ENCODE data around the gene LMF1.
"Not testable (repeated sequence)": the region's sequence is repeated elsewhere in the genome, so short reads cannot be mapped to it uniquely, and the experiment has no call there.

LMF1 gene

GRCh38 chr16:948767-949166 lies 22.0 kb downstream of the LMF1 start:
- DNase-seq (ENCODE audit: low spot score): not testable (repeated sequence)

GRCh38 chr16:947922-948303 lies 22.9 kb downstream of the LMF1 start:
- DNase-seq (ENCODE audit: low spot score): not testable (repeated sequence)

- no peak for DNase-seq (ENCODE audit: low spot score)
Measured at GRCh38 chr16:947255-947921, 23.4 kb downstream of the LMF1 start.

- DNase-seq (ENCODE audit: low spot score): no peak
Measured at GRCh38 chr16:946048-946395, 24.8 kb downstream of the LMF1 start.

GRCh38 chr16:945271-946047 lies 25.3 kb downstream of the LMF1 start:
- no peak for DNase-seq (ENCODE audit: low spot score)

- DNase-seq (ENCODE audit: low spot score): no peak
Measured at GRCh38 chr16:943971-944370, 26.8 kb downstream of the LMF1 start.

GRCh38 chr16:942436-943060 lies 28.2 kb downstream of the LMF1 start:
- DNase-seq (ENCODE audit: low spot score): no peak

- DNase-seq (ENCODE audit: low spot score): no peak
Measured at GRCh38 chr16:939941-940340, 30.8 kb downstream of the LMF1 start.

GRCh38 chr16:939311-939710 lies 31.5 kb downstream of the LMF1 start:
- DNase-seq (ENCODE audit: low spot score): no peak

- DNase-seq (ENCODE audit: low spot score): no peak
Measured at GRCh38 chr16:938752-939151, 32.0 kb downstream of the LMF1 start.

GRCh38 chr16:938136-938535 lies 32.6 kb downstream of the LMF1 start:
- no peak for DNase-seq (ENCODE audit: low spot score)

- no peak for DNase-seq (ENCODE audit: low spot score)
Measured at GRCh38 chr16:937723-938122, 33.1 kb downstream of the LMF1 start.

- no peak for DNase-seq (ENCODE audit: low spot score)
Measured at GRCh38 chr16:937311-937710, 33.5 kb downstream of the LMF1 start.

- DNase-seq (ENCODE audit: low spot score): no peak
Measured at GRCh38 chr16:935684-936083, 35.1 kb downstream of the LMF1 start.

GRCh38 chr16:934178-934577 lies 36.6 kb downstream of the LMF1 start:
- DNase-seq (ENCODE audit: low spot score): no peak

GRCh38 chr16:933581-933980 lies 37.2 kb downstream of the LMF1 start:
- DNase-seq (ENCODE audit: low spot score): no peak

GRCh38 chr16:932831-933330 lies 37.9 kb downstream of the LMF1 start:
- DNase-seq (ENCODE audit: low spot score): no peak

- no peak for DNase-seq (ENCODE audit: low spot score)
Measured at GRCh38 chr16:931626-932500, 38.9 kb downstream of the LMF1 start.

- no peak for DNase-seq (ENCODE audit: low spot score)
Measured at GRCh38 chr16:931171-931570, 39.6 kb downstream of the LMF1 start.

- no peak for DNase-seq (ENCODE audit: low spot score)
Measured at GRCh38 chr16:930511-930910, 40.3 kb downstream of the LMF1 start.

GRCh38 chr16:930076-930475 lies 40.7 kb downstream of the LMF1 start:
- DNase-seq (ENCODE audit: low spot score): no peak

All from hematopoietic multipotent progenitor cell treated with erythropoietin and hydrocortisone succinate and interleukin-3 and kit ligand, for 17 days (in vitro differentiated cells).